Transverse colon (tissue), 4 donors: ENCODE data around the gene GPC6. TPM values are rescaled to one million over a fixed set of nuclear protein-coding genes. Genes with fewer than 3 reads are reported as not detected.

Experiments
- DNase-seq: peaks from one replicate; pipeline ENCODE4 v3.0.0-alpha.2; 2019
- H3K27ac ChIP-seq, 4 donors: fragments of 200-600 bp; sonication (generic); 2 replicates each; pipeline ENCODE4 v1.5.1; 2016 to 2018; ENCODE audit warnings: inconsistent platforms in 4 of 4
- H3K27me3 ChIP-seq: fragments of 200-600 bp; sonication (generic); 2 replicates; pipeline ENCODE4 v1.5.1; 2017; ENCODE audit warnings: inconsistent platforms
- H3K36me3 ChIP-seq, 4 donors: fragments of 200-600 bp; sonication (generic); 2 replicates each; pipeline ENCODE4 v1.5.1; 2017 to 2019; ENCODE audit warnings: inconsistent platforms in 4 of 4
- H3K4me1 ChIP-seq, 4 donors: fragments of 200-600 bp; sonication (generic); 2 replicates each; pipeline ENCODE4 v1.5.1; 2017 to 2020; ENCODE audit warnings: inconsistent platforms in 4 of 4
- H3K4me3 ChIP-seq, 4 donors: fragments of 200-600 bp; sonication (generic); 1 replicate in 1 of 4; 2 replicates in 3 of 4; pipeline versions ENCODE4 v1.5.1 to v1.6.1; 2017 to 2019; ENCODE audit warnings: inconsistent platforms in 4 of 4
- H3K9me3 ChIP-seq, 2 donors: fragments of 200-600 bp; sonication (generic); 2 replicates each; pipeline ENCODE4 v1.5.1; 2017 to 2019; ENCODE audit warnings: inconsistent platforms in 2 of 2
- EP300 ChIP-seq: sonication (generic); formaldehyde crosslinking; IDR thresholded peaks from one replicate; pipeline ENCODE4 v1.6.1; 2017; ENCODE audit warnings: antibody characterized with exemption, low read depth
- POLR2A ChIP-seq: fragments of 450-650 bp; IDR thresholded peaks from one replicate; pipeline ENCODE4 v1.6.1; 2016; ENCODE audit warnings: antibody characterized with exemption, mild to moderate bottlenecking, moderate library complexity
- POLR2AphosphoS5 ChIP-seq, 3 donors: sonication (generic); formaldehyde crosslinking; IDR thresholded peaks; one replicate each; pipeline ENCODE4 v1.6.1; 2016; ENCODE audit warnings: antibody characterized with exemption in 3 of 3
- WGBS, 2 donors: methylation state at CpG; one replicate each; pipeline ENCODE4 v1.1.5; 2018; ENCODE audit warnings: low coverage in 1 of 2; 5-methylcytosine and 5-hydroxymethylcytosine counted together
- in situ Hi-C, 4 donors: fragments of 200-750 bp; cut with MboI; loops; one replicate each; pipeline versions ENCODE4 v1.15.0 to v1.15.1; 2017; ENCODE audit warnings: low sequenced_read_pairs in 3 of 4, low pct_ligation_motif_present in 1 of 4, low pct_unique_long_range_greater_than_20kb in 1 of 4
- intact Hi-C: fragments of 100-400 bp; cut with DNase I; formaldehyde crosslinking; loops from one replicate; pipeline ENCODE4 v1.15.1; 2023; ENCODE audit warnings: low total_unique reads
- total RNA-seq, 4 donors: library from RNA; depleted of rRNA; stranded (reverse); fragments of >200 nt; gene quantifications; one replicate each; pipeline ENCODE4 v1.1.0, GENCODE V29; 2016
- TF ChIP-seq, protein P1 (sequence below), 5 experiments: fragments of 200-600 bp in 3 of 5; fragments of 450-650 bp in 2 of 5; sonication (generic) in 3 of 5; IDR thresholded peaks; 1 replicate in 2 of 5; 2 replicates in 3 of 5; pipeline ENCODE4 v1.5.1; 2016 to 2017; ENCODE audit warnings: antibody characterized with exemption in 5 of 5, inconsistent platforms in 3 of 5, mild to moderate bottlenecking in 2 of 5, moderate library complexity in 1 of 5

GPC6 gene
- total RNA-seq, 4 donors from 2014 or later = 0.75 to 5.7 (median 4.0) TPM

DNA sequence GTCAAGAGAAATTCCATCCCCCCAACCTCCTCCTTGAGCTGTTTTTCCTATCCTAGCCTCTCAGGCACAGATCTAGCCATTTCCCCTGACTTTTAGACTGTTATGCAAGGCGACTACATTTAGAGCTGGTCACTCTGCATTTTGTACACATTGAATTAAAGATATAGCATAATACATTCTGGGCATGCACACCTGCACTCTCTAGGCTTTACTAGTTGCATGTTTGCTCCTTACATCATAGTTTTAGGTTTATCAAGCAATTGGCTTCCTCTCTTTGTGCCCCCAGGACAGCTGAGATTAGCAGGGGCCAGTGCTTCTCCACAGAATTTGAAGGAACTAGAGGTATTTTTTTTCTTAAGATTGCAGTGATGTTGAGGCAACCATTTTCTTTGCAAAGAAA is 19.5 kb downstream of the GPC6 start:
- Histone ChIP-seq H3K4me1 (no peaks in the 10 kb centered on the region), H3K9me3 (no peaks in the 10 kb centered on the region), H3K27me3 (no peaks in the 10 kb centered on the region), H3K4me3 (no peak overlapping the region), H3K36me3 (no peaks in the 10 kb centered on the region), H3K27ac (no peak overlapping the region)
- DNase-seq = no peak
- TF ChIP-seq, protein P1, sequence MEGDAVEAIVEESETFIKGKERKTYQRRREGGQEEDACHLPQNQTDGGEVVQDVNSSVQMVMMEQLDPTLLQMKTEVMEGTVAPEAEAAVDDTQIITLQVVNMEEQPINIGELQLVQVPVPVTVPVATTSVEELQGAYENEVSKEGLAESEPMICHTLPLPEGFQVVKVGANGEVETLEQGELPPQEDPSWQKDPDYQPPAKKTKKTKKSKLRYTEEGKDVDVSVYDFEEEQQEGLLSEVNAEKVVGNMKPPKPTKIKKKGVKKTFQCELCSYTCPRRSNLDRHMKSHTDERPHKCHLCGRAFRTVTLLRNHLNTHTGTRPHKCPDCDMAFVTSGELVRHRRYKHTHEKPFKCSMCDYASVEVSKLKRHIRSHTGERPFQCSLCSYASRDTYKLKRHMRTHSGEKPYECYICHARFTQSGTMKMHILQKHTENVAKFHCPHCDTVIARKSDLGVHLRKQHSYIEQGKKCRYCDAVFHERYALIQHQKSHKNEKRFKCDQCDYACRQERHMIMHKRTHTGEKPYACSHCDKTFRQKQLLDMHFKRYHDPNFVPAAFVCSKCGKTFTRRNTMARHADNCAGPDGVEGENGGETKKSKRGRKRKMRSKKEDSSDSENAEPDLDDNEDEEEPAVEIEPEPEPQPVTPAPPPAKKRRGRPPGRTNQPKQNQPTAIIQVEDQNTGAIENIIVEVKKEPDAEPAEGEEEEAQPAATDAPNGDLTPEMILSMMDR (IDR thresholded peaks at IDR 0.05) = no peak
- TF ChIP-seq EP300 = no peak
- no peak for TF ChIP-seq POLR2A
- TF ChIP-seq POLR2AphosphoS5 (IDR thresholded peaks at IDR 0.05) = no peak
- in situ Hi-C loops (loop anchor here in 1 of 4 donors (25.0 kb wide), 1 partner anchor 1116 kb away; no protein-coding TSS in a partner anchor), intact Hi-C loops (no loop called here)
- WGBS, 2 donors = 67 to 81% methylated on average over 1 of the region's 1 CpG

GRCh38 chr13:93248627-93249047 is 22.0 kb downstream of the GPC6 start:
- no peaks in the 10 kb centered on the region for H3K36me3 ChIP-seq
- no peak overlapping the region for H3K27ac ChIP-seq
- TF ChIP-seq POLR2AphosphoS5 (IDR thresholded peaks at IDR 0.05) (no peak), EP300 (no peak), POLR2A (no peak)
- TF ChIP-seq, protein P1 (IDR thresholded peaks at IDR 0.05) = no peak
- no peaks in the 10 kb centered on the region for H3K9me3 ChIP-seq
- intact Hi-C loops = no loop called here
- in situ Hi-C loops = loop anchor here in 1 of 4 donors (25.0 kb wide), 1 partner anchor 1114 kb away; no protein-coding TSS in a partner anchor
- H3K4me1 ChIP-seq = no peaks in the 10 kb centered on the region
- H3K4me3 ChIP-seq = no peak overlapping the region
- DNase-seq = no peak
- no peaks in the 10 kb centered on the region for H3K27me3 ChIP-seq
- whole genome bisulfite sequencing, 2 donors = 70% methylated on average over 8 of the region's 8 CpGs; no CpG with 5 or more reads in 1 of the 2 donors

- Histone ChIP-seq H3K27ac (no peak overlapping the region), H3K4me1 (peaks cover 0 to 3% (median 0%) of the 10 kb centered on the region in 4 donors), H3K9me3 (no peaks in the 10 kb centered on the region), H3K4me3 (no peak overlapping the region), H3K36me3 (no peaks in the 10 kb centered on the region), H3K27me3 (no peaks in the 10 kb centered on the region)
- in situ Hi-C loops = loop anchor here in 1 of 4 donors (25.0 kb wide), 1 partner anchor 1113 kb away; no protein-coding TSS in a partner anchor
- intact Hi-C loops = no loop called here
- DNase-seq = no peak
- 89 to 91% methylated on average over 7 of the region's 7 CpGs for WGBS, 2 donors
- TF ChIP-seq, protein P1 (IDR thresholded peaks at IDR 0.05) = no peak
- TF ChIP-seq POLR2AphosphoS5 (IDR thresholded peaks at IDR 0.05) = no peak
- no peak for TF ChIP-seq EP300
- TF ChIP-seq POLR2A = no peak
Measured at GRCh38 chr13:93249364-93250306, 23.0 kb downstream of the GPC6 start.

GRCh38 chr13:93254775-93255174 is 28.2 kb downstream of the GPC6 start:
- in situ Hi-C loops = no loop called here
- DNase-seq = no peak
- H3K4me3 ChIP-seq = no peak overlapping the region
- H3K36me3 ChIP-seq = no peaks in the 10 kb centered on the region
- intact Hi-C loops = no loop called here
- H3K9me3 ChIP-seq = no peaks in the 10 kb centered on the region
- H3K27me3 ChIP-seq = no peaks in the 10 kb centered on the region
- 47 to 62% methylated on average over 4 of the region's 4 CpGs for WGBS, 2 donors
- TF ChIP-seq POLR2AphosphoS5 (IDR thresholded peaks at IDR 0.05) = no peak
- TF ChIP-seq EP300 = no peak
- TF ChIP-seq, protein P1 (IDR thresholded peaks at IDR 0.05) = no peak
- no peak for TF ChIP-seq POLR2A
- peaks cover 0 to 3% (median 0%) of the 10 kb centered on the region in 4 donors for H3K4me1 ChIP-seq
- no peak overlapping the region for H3K27ac ChIP-seq
